CD14-positive monocyte (primary cell): Measurements from ENCODE around the gene MARK4. TPM values are rescaled to one million over a fixed set of nuclear protein-coding genes. Genes with fewer than 3 reads are reported as not detected.

Experiments
- DNase-seq, 3 donors: peaks; one replicate each; pipeline ENCODE4 v3.0.0-alpha.2; 2011 to 2022
- H2AFZ ChIP-seq: 2 replicates; pipeline ENCODE4 v1.6.0; 2012; ENCODE audit warnings: mild to moderate bottlenecking, low read depth, low read length, inconsistent platforms; ENCODE audit not compliant: insufficient read depth, poor library complexity, severe bottlenecking
- H3K27ac ChIP-seq, 2 donors: 1 replicate in 1 of 2; 2 replicates in 1 of 2; pipeline ENCODE4 v1.5.1; 2012 to 2013; ENCODE audit warnings: low read length in 2 of 2, control low read depth in 1 of 2, inconsistent platforms in 1 of 2, low read depth in 1 of 2, mild to moderate bottlenecking in 1 of 2
- H3K27me3 ChIP-seq, 2 donors: one replicate each; pipeline versions ENCODE4 v1.6.0 to v1.6.1; 2011 to 2013; ENCODE audit warnings: low read length in 2 of 2; ENCODE audit not compliant: control insufficient read depth in 2 of 2, insufficient read depth in 2 of 2
- H3K36me3 ChIP-seq, 2 donors: replicated peaks in 1 of 2; 1 replicate in 1 of 2; 2 replicates in 1 of 2; pipeline versions ENCODE4 v1.5.1 to v1.6.1; 2012 to 2013; ENCODE audit warnings: low read length in 2 of 2, control low read depth in 1 of 2, inconsistent platforms in 1 of 2, mild to moderate bottlenecking in 1 of 2; ENCODE audit not compliant: insufficient read depth in 2 of 2, control insufficient read depth in 1 of 2
- H3K4me1 ChIP-seq, 2 donors: 1 replicate in 1 of 2; 2 replicates in 1 of 2; pipeline versions ENCODE4 v1.5.1 to v1.6.1; 2012 to 2013; ENCODE audit warnings: low read length in 2 of 2, control low read depth in 1 of 2, inconsistent platforms in 1 of 2, mild to moderate bottlenecking in 1 of 2, moderate library complexity in 1 of 2; ENCODE audit not compliant: insufficient read depth in 2 of 2, control insufficient read depth in 1 of 2
- H3K4me2 ChIP-seq: replicated peaks from 2 replicates; pipeline ENCODE3; 2012; ENCODE audit warnings: low read length, moderate library complexity, mild to moderate bottlenecking; ENCODE audit not compliant: poor library complexity, severe bottlenecking; ENCODE audit errors: extremely low read depth
- H3K4me3 ChIP-seq, 3 experiments: fragments of 200-600 bp in 1 of 3; sonication (generic) in 1 of 3; replicated peaks in 1 of 3; 1 replicate in 2 of 3; 2 replicates in 1 of 3; pipeline ENCODE4 v1.5.1; 2011 to 2013; ENCODE audit warnings: low read length in 3 of 3, mild to moderate bottlenecking in 3 of 3, control low read depth in 2 of 3, low read depth in 2 of 3, inconsistent platforms in 1 of 3, moderate library complexity in 1 of 3
- H3K79me2 ChIP-seq: 2 replicates; pipeline ENCODE4 v1.6.0; 2012; ENCODE audit warnings: mild to moderate bottlenecking, control low read depth, inconsistent platforms, low read length, moderate library complexity; ENCODE audit not compliant: insufficient read depth
- H3K9ac ChIP-seq: 2 replicates; pipeline ENCODE4 v1.6.0; 2017; ENCODE audit warnings: low read length, mild to moderate bottlenecking; ENCODE audit not compliant: insufficient read depth, poor library complexity, severe bottlenecking
- H3K9me3 ChIP-seq, 2 donors: replicated peaks in 1 of 2; 1 replicate in 1 of 2; 2 replicates in 1 of 2; pipeline versions ENCODE4 v1.5.1 to v1.6.1; 2012 to 2013; ENCODE audit warnings: low read length in 2 of 2, control low read depth in 1 of 2; ENCODE audit not compliant: control insufficient read depth in 1 of 2, insufficient read depth in 1 of 2
- H4K20me1 ChIP-seq: 2 replicates; pipeline ENCODE4 v1.6.0; 2012; ENCODE audit warnings: mild to moderate bottlenecking, low read length, control low read depth, moderate library complexity; ENCODE audit not compliant: insufficient read depth
- H3K27ac Mint-ChIP-seq, 7 donors: one replicate each; pipeline ENCODE4 v1.8.0; 2020; ENCODE audit warnings: mild to moderate bottlenecking in 7 of 7, mixed read lengths in 7 of 7, moderate library complexity in 6 of 7, inconsistent platforms in 2 of 7
- H3K27me3 Mint-ChIP-seq, 3 donors: one replicate each; pipeline ENCODE4 v1.8.0; 2021 to 2022; ENCODE audit warnings: low read depth in 3 of 3, mild to moderate bottlenecking in 3 of 3, mixed read lengths in 3 of 3, moderate library complexity in 3 of 3, inconsistent platforms in 1 of 3
- H3K36me3 Mint-ChIP-seq, 2 donors: one replicate each; pipeline ENCODE4 v1.8.0; 2020; ENCODE audit warnings: mixed read lengths in 2 of 2, inconsistent platforms in 1 of 2, mild to moderate bottlenecking in 1 of 2
- H3K4me1 Mint-ChIP-seq: one replicate; pipeline ENCODE4 v1.8.0; 2020; ENCODE audit warnings: mild to moderate bottlenecking, mixed read lengths
- H3K4me3 Mint-ChIP-seq, 2 donors: one replicate each; pipeline ENCODE4 v1.8.0; 2020; ENCODE audit warnings: mild to moderate bottlenecking in 2 of 2, mixed read lengths in 2 of 2, moderate library complexity in 1 of 2
- H3K9me3 Mint-ChIP-seq, 7 donors: one replicate each; pipeline ENCODE4 v1.8.0; 2020 to 2022; ENCODE audit warnings: mixed read lengths in 7 of 7, mild to moderate bottlenecking in 6 of 7, moderate library complexity in 6 of 7, inconsistent platforms in 2 of 7
- WGBS: methylation state at CpG from one replicate; pipeline ENCODE4 v1.1.5; 2013; ENCODE audit warnings: missing lambda C conversion rate; ENCODE audit not compliant: insufficient coverage; 5-methylcytosine and 5-hydroxymethylcytosine counted together
- intact Hi-C, 2 donors: fragments of 100-400 bp; cut with micrococcal nuclease; formaldehyde crosslinking; loops; one replicate each; pipeline versions ENCODE4 v1.15.0 to v1.15.1; 2023
- polyA plus RNA-seq, 3 donors: library from polyadenylated mRNA; depleted of rRNA in 1 of 3; unstranded in 2 of 3; stranded (reverse) in 1 of 3; fragments of 300-500 nt in 2 of 3; fragments of >200 nt in 1 of 3; fragmentation: Illumina TruSeq in 2 of 3; gene quantifications; 1 replicate in 2 of 3; 2 replicates in 1 of 3; pipeline ENCODE4 v1.2.3, GENCODE V29; 2012 to 2021
- TF ChIP-seq, protein P1 (sequence below): fragments of 200-600 bp; IDR thresholded peaks from one replicate; pipeline ENCODE4 v1.8.0; 2022; ENCODE audit warnings: antibody characterized with exemption, mild to moderate bottlenecking

Gene MARK4
- polyA plus RNA-seq, 3 donors = 0.59 to 18.4 (median 0.69) TPM

DNA sequence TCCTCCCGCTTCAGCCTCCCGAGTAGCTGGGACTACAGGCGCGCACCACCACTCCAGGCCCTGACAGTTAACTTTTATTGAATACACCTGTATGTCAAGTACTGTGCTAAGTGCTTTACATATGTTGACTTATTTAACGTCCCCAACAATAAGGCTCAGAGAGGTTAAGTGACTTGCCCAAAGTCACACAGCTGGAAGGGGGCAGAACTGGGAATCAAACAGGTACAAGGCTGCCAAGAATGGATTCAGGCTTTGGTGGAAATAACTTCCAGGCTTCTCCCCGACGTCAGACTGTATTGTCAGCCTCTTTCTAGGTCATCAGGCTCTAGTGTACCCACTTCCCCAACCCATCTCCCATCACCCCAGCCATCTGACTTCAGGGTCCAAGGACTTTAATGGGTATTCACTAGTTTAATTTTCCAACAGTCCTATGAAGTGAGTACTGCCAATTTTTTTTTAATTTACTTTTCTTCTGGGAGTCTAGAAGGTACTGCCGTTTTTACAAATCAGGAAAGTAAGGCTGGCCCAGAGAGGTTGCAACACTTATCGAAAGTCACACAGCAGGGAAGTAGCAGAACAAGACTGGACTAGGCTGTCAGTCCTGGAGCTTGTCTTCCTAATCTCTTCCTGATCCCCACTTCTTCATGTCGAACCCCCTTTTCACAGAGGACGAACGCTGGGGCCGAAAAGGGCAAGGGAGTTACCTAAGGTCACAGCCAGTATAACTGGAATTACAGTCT lies 76.5 kb downstream of the MARK4 start:
- Histone ChIP-seq H3K9me3 (no peaks in the 10 kb centered on the region), H3K79me2 (no peaks in the 10 kb centered on the region), H2AFZ (no peak overlapping the region), H4K20me1 (no peaks in the 10 kb centered on the region), H3K27me3 (peaks cover 8 to 25% of the 10 kb centered on the region in 2 donors), H3K4me1 (peaks cover 3 to 7% of the 10 kb centered on the region in 2 donors), H3K4me2 (no peak overlapping the region), H3K9ac (no peak overlapping the region), H3K4me3 (no peak overlapping the region), H3K27ac (no peak overlapping the region), H3K36me3 (no peaks in the 10 kb centered on the region)
- Mint-ChIP-seq H3K4me1 (peaks cover 6% of the 10 kb centered on the region), H3K27me3 (peaks cover 30 to 40% (median 33%) of the 10 kb centered on the region in 3 donors), H3K9me3 (peaks cover 0 to 6% (median 2%) of the 10 kb centered on the region in 7 donors), H3K27ac (no peak overlapping the region), H3K4me3 (no peak overlapping the region), H3K36me3 (no peaks in the 10 kb centered on the region)
- WGBS = 73% methylated on average over 7 of the region's 13 CpGs
- intact Hi-C loops = no loop called here
- DNase-seq = no peak
- TF ChIP-seq, protein P1, sequence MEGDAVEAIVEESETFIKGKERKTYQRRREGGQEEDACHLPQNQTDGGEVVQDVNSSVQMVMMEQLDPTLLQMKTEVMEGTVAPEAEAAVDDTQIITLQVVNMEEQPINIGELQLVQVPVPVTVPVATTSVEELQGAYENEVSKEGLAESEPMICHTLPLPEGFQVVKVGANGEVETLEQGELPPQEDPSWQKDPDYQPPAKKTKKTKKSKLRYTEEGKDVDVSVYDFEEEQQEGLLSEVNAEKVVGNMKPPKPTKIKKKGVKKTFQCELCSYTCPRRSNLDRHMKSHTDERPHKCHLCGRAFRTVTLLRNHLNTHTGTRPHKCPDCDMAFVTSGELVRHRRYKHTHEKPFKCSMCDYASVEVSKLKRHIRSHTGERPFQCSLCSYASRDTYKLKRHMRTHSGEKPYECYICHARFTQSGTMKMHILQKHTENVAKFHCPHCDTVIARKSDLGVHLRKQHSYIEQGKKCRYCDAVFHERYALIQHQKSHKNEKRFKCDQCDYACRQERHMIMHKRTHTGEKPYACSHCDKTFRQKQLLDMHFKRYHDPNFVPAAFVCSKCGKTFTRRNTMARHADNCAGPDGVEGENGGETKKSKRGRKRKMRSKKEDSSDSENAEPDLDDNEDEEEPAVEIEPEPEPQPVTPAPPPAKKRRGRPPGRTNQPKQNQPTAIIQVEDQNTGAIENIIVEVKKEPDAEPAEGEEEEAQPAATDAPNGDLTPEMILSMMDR = no peak

DNA sequence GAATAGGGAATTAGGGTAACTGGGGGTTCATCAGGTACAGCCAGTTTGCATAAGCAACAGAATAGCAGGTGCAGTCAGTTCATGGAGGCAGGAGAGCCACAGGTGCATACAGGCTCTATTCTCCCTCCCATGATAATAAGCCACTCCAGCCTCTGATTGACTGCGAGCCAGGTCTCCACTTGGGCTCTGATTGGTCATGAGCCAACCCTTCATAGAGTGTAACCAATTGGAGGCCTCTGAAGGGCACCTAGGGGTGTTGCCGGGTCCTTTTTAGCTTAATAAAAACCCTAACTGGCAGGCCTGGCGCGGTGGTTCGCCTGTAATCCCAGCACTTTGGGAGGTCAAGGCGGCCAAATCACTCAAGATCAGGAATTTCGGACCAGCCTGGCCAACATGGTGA lies 80.3 kb downstream of the MARK4 start:
- H3K4me3 Mint-ChIP-seq = no peak overlapping the region
- Histone ChIP-seq H3K27me3 (no peaks in the 10 kb centered on the region), H3K9ac (no peak overlapping the region), H3K4me3 (no peak overlapping the region), H3K4me1 (peaks cover 1 to 2% of the 10 kb centered on the region in 2 donors), H3K4me2 (no peak overlapping the region), H3K79me2 (no peaks in the 10 kb centered on the region), H3K27ac (no peak overlapping the region), H2AFZ (no peak overlapping the region), H3K9me3 (no peaks in the 10 kb centered on the region), H3K36me3 (no peaks in the 10 kb centered on the region), H4K20me1 (no peaks in the 10 kb centered on the region)
- 97% methylated on average over 7 of the region's 7 CpGs for WGBS
- H3K4me1 Mint-ChIP-seq = peaks cover 1% of the 10 kb centered on the region
- peaks cover 0 to 1% (median 0%) of the 10 kb centered on the region in 7 donors for H3K9me3 Mint-ChIP-seq
- H3K36me3 Mint-ChIP-seq = no peaks in the 10 kb centered on the region
- TF ChIP-seq, protein P1 = no peak
- intact Hi-C loops = no loop called here
- H3K27me3 Mint-ChIP-seq = peaks cover 6 to 15% (median 9%) of the 10 kb centered on the region in 3 donors
- no peak for DNase-seq
- no peak overlapping the region for H3K27ac Mint-ChIP-seq
